ENCODE results near the gene HOXA1.
"Not testable (repeated sequence)": the region's sequence is repeated elsewhere in the genome, so short reads cannot be mapped to it uniquely, and the experiment has no call there.

Gene HOXA1

GRCh38 chr7:27062946-27063345 lies 32.9 kb downstream of the HOXA1 start:
- in situ Hi-C loops (cut with MboI; ENCODE audit: low sequenced_read_pairs), result no loop called here

- in situ Hi-C loops (cut with MboI; ENCODE audit: low sequenced_read_pairs), result no loop called here
Observed at GRCh38 chr7:27053153-27053552, 42.6 kb downstream of the HOXA1 start.

GRCh38 chr7:27051451-27051850 lies 44.3 kb downstream of the HOXA1 start:
- in situ Hi-C loops (cut with MboI; ENCODE audit: low sequenced_read_pairs), result no loop called here

GRCh38 chr7:27048438-27048837 lies 47.4 kb downstream of the HOXA1 start:
- in situ Hi-C loops (cut with MboI; ENCODE audit: low sequenced_read_pairs), result no loop called here

GRCh38 chr7:27046854-27047549 lies 48.8 kb downstream of the HOXA1 start:
- in situ Hi-C loops (cut with MboI; ENCODE audit: low sequenced_read_pairs), result no loop called here

- in situ Hi-C loops (cut with MboI; ENCODE audit: low sequenced_read_pairs), result not testable (repeated sequence)
Observed at GRCh38 chr7:27045972-27046371, 49.8 kb downstream of the HOXA1 start.

- in situ Hi-C loops (cut with MboI; ENCODE audit: low sequenced_read_pairs), result not testable (repeated sequence)
Observed at GRCh38 chr7:27045066-27045465, 50.7 kb downstream of the HOXA1 start.

All from HL-60/S4 treated with retinoic acid at 250 ng/mL for 4 days and 3 days (cell line).